Lower leg skin (tissue), 3 donors: ENCODE data around the gene C17orf78.

Source experiments
- CTCF ChIP-seq, 3 donors: fragments of 450-650 bp; IDR thresholded peaks; one replicate each; pipeline ENCODE4 v1.5.1; 2016; ENCODE audit warnings: antibody characterized with exemption in 3 of 3, mild to moderate bottlenecking in 3 of 3, moderate library complexity in 2 of 3
- POLR2A ChIP-seq, 2 donors: fragments of 450-650 bp; IDR thresholded peaks; one replicate each; pipeline ENCODE4 v1.6.1; 2016 to 2017; ENCODE audit warnings: antibody characterized with exemption in 2 of 2, mild to moderate bottlenecking in 1 of 2, moderate library complexity in 1 of 2

- no peak for TF ChIP-seq CTCF (IDR thresholded peaks at IDR 0.05)
- no peak for TF ChIP-seq POLR2A (IDR thresholded peaks at IDR 0.05)
These were observed 53.7 kb downstream of the C17orf78 start for GRCh38 chr17:37429453-37429852.
